BLaER1 treated with 17β-estradiol and CSF1 and Interleukin-3, amounts not matched to agents 10 nM and 100 nM (cell line): ENCODE results near the gene ATF1.

Source experiments
- H3K27ac ChIP-seq, 11 experiments: shearing (Covaris generic); formaldehyde crosslinking; 2 replicates each; pipeline ENCODE4 v1.8.1; 2022
- H3K27me3 ChIP-seq, 11 experiments: shearing (Covaris generic); formaldehyde crosslinking; 2 replicates each; pipeline ENCODE4 v1.8.1; 2022
- H3K36me3 ChIP-seq, 11 experiments: shearing (Covaris generic); formaldehyde crosslinking; 2 replicates each; pipeline ENCODE4 v1.8.1; 2022
- H3K4me1 ChIP-seq, 10 experiments: shearing (Covaris generic); formaldehyde crosslinking; 2 replicates each; pipeline ENCODE4 v1.8.1; 2022
- H3K4me2 ChIP-seq, 11 experiments: shearing (Covaris generic); formaldehyde crosslinking; 2 replicates each; pipeline ENCODE4 v1.8.1; 2022
- H3K4me3 ChIP-seq, 10 experiments: shearing (Covaris generic); formaldehyde crosslinking; 2 replicates each; pipeline ENCODE4 v1.8.1; 2022
- H3K9ac ChIP-seq, 11 experiments: shearing (Covaris generic); formaldehyde crosslinking; 2 replicates each; pipeline ENCODE4 v1.8.1; 2022
- H3K9me3 ChIP-seq, 11 experiments: shearing (Covaris generic); formaldehyde crosslinking; replicated peaks in 1 of 11; 2 replicates each; pipeline ENCODE4 v1.8.1; 2022
- H4K20me1 ChIP-seq, 11 experiments: shearing (Covaris generic); formaldehyde crosslinking; 2 replicates each; pipeline ENCODE4 v1.8.1; 2022
- Cebpa-rat ChIP-seq, 11 experiments: shearing (Covaris generic); IDR thresholded peaks; 2 replicates each; pipeline ENCODE4 v1.8.1; 2022

The ATF1 gene

GRCh38 chr12:50728417-50728816, 35.5 kb upstream of the ATF1 start:
- TF ChIP-seq Cebpa-rat (IDR thresholded peaks at IDR 0.05): no peak
- Histone ChIP-seq H3K36me3 (peaks cover 96 to 100% (median 100%) of the 10 kb centered on the region in 11 experiments), H3K27me3 (no peaks in the 10 kb centered on the region), H3K4me3 (no peak overlapping the region), H3K27ac (no peak overlapping the region), H3K4me1 (peaks cover 0 to 10% (median 0%) of the 10 kb centered on the region in 10 experiments; a peak in 4 of 20 replicates), H4K20me1 (peaks cover 0 to 59% (median 4%) of the 10 kb centered on the region in 11 experiments; a peak in 9 of 22 replicates), H3K9ac (no peak overlapping the region), H3K9me3 (no peaks in the 10 kb centered on the region), H3K4me2 (no peak overlapping the region)

GRCh38 chr12:50728841-50729240, 35.1 kb upstream of the ATF1 start:
- H3K9me3 ChIP-seq: no peaks in the 10 kb centered on the region
- H3K4me1 ChIP-seq: peaks cover 0 to 10% (median 0%) of the 10 kb centered on the region in 10 experiments; a peak in 3 of 20 replicates
- no peak overlapping the region for H3K4me3 ChIP-seq
- H3K4me2 ChIP-seq: no peak overlapping the region
- H3K27me3 ChIP-seq: no peaks in the 10 kb centered on the region
- peaks cover 0 to 59% (median 4%) of the 10 kb centered on the region in 11 experiments; a peak in 9 of 22 replicates for H4K20me1 ChIP-seq
- no peak for TF ChIP-seq Cebpa-rat (IDR thresholded peaks at IDR 0.05)
- no peak overlapping the region for H3K9ac ChIP-seq
- H3K27ac ChIP-seq: no peak overlapping the region
- H3K36me3 ChIP-seq: peaks cover 96 to 100% (median 100%) of the 10 kb centered on the region in 11 experiments

- peak overlapping the region in 1 of 11 experiments; percentile 42; a peak in 2 of 22 replicates for H3K27ac ChIP-seq
Measured at GRCh38 chr12:50732591-50732990, 31.3 kb upstream of the ATF1 start.

GRCh38 chr12:50733706-50734105, 30.2 kb upstream of the ATF1 start:
- no peak overlapping the region for H3K4me3 ChIP-seq
- no peaks in the 10 kb centered on the region for H3K27me3 ChIP-seq
- H4K20me1 ChIP-seq: peaks cover 0 to 58% (median 6%) of the 10 kb centered on the region in 11 experiments; a peak in 10 of 22 replicates
- no peak for TF ChIP-seq Cebpa-rat (IDR thresholded peaks at IDR 0.05)
- H3K27ac ChIP-seq: no peak overlapping the region
- H3K9ac ChIP-seq: peak overlapping the region in 1 of 11 experiments; percentile 5; a peak in 1 of 22 replicates
- peaks cover 86 to 100% (median 99%) of the 10 kb centered on the region in 11 experiments for H3K36me3 ChIP-seq
- H3K4me1 ChIP-seq: peaks cover 0 to 10% (median 0%) of the 10 kb centered on the region in 10 experiments; a peak in 3 of 20 replicates
- H3K9me3 ChIP-seq: no peaks in the 10 kb centered on the region
- H3K4me2 ChIP-seq: no peak overlapping the region

More at GRCh38 chr12:50732591-50732990, 31.3 kb upstream of the ATF1 start:
- H3K4me1 ChIP-seq: peaks cover 0 to 10% (median 0%) of the 10 kb centered on the region in 10 experiments; a peak in 3 of 20 replicates
- no peak for TF ChIP-seq Cebpa-rat (IDR thresholded peaks at IDR 0.05)
- 0 out of 22 replicates have a peak overlapping the region, but pooled peaks of 1 of the 11 experiments have one; percentile 5 for H3K9ac ChIP-seq
- H3K9me3 ChIP-seq: no peaks in the 10 kb centered on the region
- H3K36me3 ChIP-seq: peaks cover 86 to 100% (median 99%) of the 10 kb centered on the region in 11 experiments
- H3K4me2 ChIP-seq: peak overlapping the region in 1 of 11 experiments; percentile 7; a peak in 1 of 22 replicates
- no peaks in the 10 kb centered on the region for H3K27me3 ChIP-seq
- no peak overlapping the region for H3K4me3 ChIP-seq
- peaks cover 0 to 58% (median 6%) of the 10 kb centered on the region in 11 experiments; a peak in 10 of 22 replicates for H4K20me1 ChIP-seq

- Histone ChIP-seq H4K20me1 (peaks cover 0 to 61% (median 6%) of the 10 kb centered on the region in 11 experiments; a peak in 11 of 22 replicates), H3K9me3 (no peaks in the 10 kb centered on the region), H3K27ac (no peak overlapping the region), H3K27me3 (no peaks in the 10 kb centered on the region), H3K4me3 (no peak overlapping the region), H3K4me2 (no peak overlapping the region), H3K36me3 (peaks cover 86 to 100% (median 99%) of the 10 kb centered on the region in 11 experiments), H3K4me1 (peaks cover 0 to 10% (median 0%) of the 10 kb centered on the region in 10 experiments; a peak in 3 of 20 replicates), H3K9ac (no peak overlapping the region)
- no peak for TF ChIP-seq Cebpa-rat (IDR thresholded peaks at IDR 0.05)
Measured at GRCh38 chr12:50734409-50735263, 29.3 kb upstream of the ATF1 start.

- H3K4me1 ChIP-seq: no peaks in the 10 kb centered on the region; a peak in 1 of 20 replicates
- H3K27me3 ChIP-seq: no peaks in the 10 kb centered on the region
- H3K36me3 ChIP-seq: peaks cover 94 to 100% (median 100%) of the 10 kb centered on the region in 11 experiments
- no peak overlapping the region for H3K4me3 ChIP-seq
- H3K9ac ChIP-seq: no peak overlapping the region
- H3K4me2 ChIP-seq: no peak overlapping the region
- peaks cover 0 to 52% (median 0%) of the 10 kb centered on the region in 11 experiments; a peak in 8 of 22 replicates for H4K20me1 ChIP-seq
- TF ChIP-seq Cebpa-rat (IDR thresholded peaks at IDR 0.05): no peak
- H3K27ac ChIP-seq: no peak overlapping the region
- H3K9me3 ChIP-seq: no peaks in the 10 kb centered on the region
Measured at GRCh38 chr12:50739611-50740010, 24.3 kb upstream of the ATF1 start.

- TF ChIP-seq Cebpa-rat (IDR thresholded peaks at IDR 0.05): no peak
- Histone ChIP-seq H3K27ac (no peak overlapping the region), H3K4me3 (no peak overlapping the region), H3K4me2 (no peak overlapping the region), H4K20me1 (peaks cover 0 to 51% (median 0%) of the 10 kb centered on the region in 11 experiments; a peak in 7 of 22 replicates), H3K9ac (no peak overlapping the region), H3K4me1 (no peaks in the 10 kb centered on the region; a peak in 1 of 20 replicates), H3K27me3 (no peaks in the 10 kb centered on the region), H3K9me3 (no peaks in the 10 kb centered on the region), H3K36me3 (peaks cover 99 to 100% (median 100%) of the 10 kb centered on the region in 11 experiments)
Measured at GRCh38 chr12:50740307-50740706, 23.6 kb upstream of the ATF1 start.

GRCh38 chr12:50742776-50743175, 21.1 kb upstream of the ATF1 start:
- no peaks in the 10 kb centered on the region; a peak in 1 of 20 replicates for H3K4me1 ChIP-seq
- no peak overlapping the region for H3K27ac ChIP-seq
- H3K27me3 ChIP-seq: no peaks in the 10 kb centered on the region
- H3K9me3 ChIP-seq: no peaks in the 10 kb centered on the region
- no peak for TF ChIP-seq Cebpa-rat (IDR thresholded peaks at IDR 0.05)
- H3K4me2 ChIP-seq: no peak overlapping the region
- peaks cover 90 to 100% (median 99%) of the 10 kb centered on the region in 11 experiments for H3K36me3 ChIP-seq
- H3K4me3 ChIP-seq: no peak overlapping the region
- H4K20me1 ChIP-seq: peaks cover 0 to 37% (median 0%) of the 10 kb centered on the region in 11 experiments; a peak in 7 of 22 replicates
- H3K9ac ChIP-seq: no peak overlapping the region

GRCh38 chr12:50745861-50746260, 18.0 kb upstream of the ATF1 start:
- H3K9ac ChIP-seq: no peak overlapping the region
- TF ChIP-seq Cebpa-rat (IDR thresholded peaks at IDR 0.05): no peak
- H4K20me1 ChIP-seq: peaks cover 0 to 14% (median 0%) of the 10 kb centered on the region in 11 experiments; a peak in 4 of 22 replicates
- no peaks in the 10 kb centered on the region for H3K9me3 ChIP-seq
- no peak overlapping the region for H3K4me3 ChIP-seq
- no peaks in the 10 kb centered on the region for H3K27me3 ChIP-seq
- H3K27ac ChIP-seq: no peak overlapping the region
- peaks cover 75 to 100% (median 98%) of the 10 kb centered on the region in 11 experiments for H3K36me3 ChIP-seq
- H3K4me2 ChIP-seq: no peak overlapping the region
- H3K4me1 ChIP-seq: no peaks in the 10 kb centered on the region
